ENCODE results near the gene GSE1.

- TF ChIP-seq CTCF (IDR thresholded peaks at IDR 0.05 in 2 of 3, conservative IDR thresholded peaks at IDR 0.05 in 1 of 3; ENCODE audit: borderline replicate concordance in 1 of 3, insufficient read depth in 1 of 3, low read depth in 2 of 3, low read length in 2 of 3) (no peak), SIN3A (IDR thresholded peaks at IDR 0.05; ENCODE audit: low read depth) (no peak), SP1 (IDR thresholded peaks at IDR 0.05; ENCODE audit: low read depth) (no peak), POLR2A (IDR thresholded peaks at IDR 0.05; ENCODE audit: borderline replicate concordance, extremely low read depth, insufficient read depth, insufficient read length) (no peak), ELF1 (IDR thresholded peaks at IDR 0.05; ENCODE audit: borderline replicate concordance, low read depth) (no peak), RAD21 (IDR thresholded peaks at IDR 0.05; ENCODE audit: low read depth) (no peak), POLR2AphosphoS5 (IDR thresholded peaks at IDR 0.05; ENCODE audit: low read depth, low read length) (no peak), EZH2 (IDR thresholded peaks at IDR 0.05) (no peak), TCF7L2 (IDR thresholded peaks at IDR 0.05; ENCODE audit: borderline replicate concordance, extremely low read depth, insufficient read depth, insufficient read length) (no peak)
Measured at GRCh38 chr16:85622683-85623082, 9.6 kb downstream of the GSE1 start.
